NB4 (cell line): ENCODE data around the gene GPRIN3.

Experiments
- DNase-seq: peaks from one replicate; pipeline ENCODE4 v3.0.0; 2010; ENCODE audit warnings: low read depth
- H3K4me3 ChIP-seq: one replicate; pipeline ENCODE4 v1.5.1; 2011; ENCODE audit warnings: mild to moderate bottlenecking, low read depth, low read length, moderate library complexity
- CTCF ChIP-seq: IDR thresholded peaks from one replicate; pipeline ENCODE4 v1.5.1; 2012; ENCODE audit warnings: low read depth, low read length
- MAX ChIP-seq: IDR thresholded peaks from 2 replicates; pipeline ENCODE4 v1.6.1; 2011; ENCODE audit warnings: low read depth, low read length
- MYC ChIP-seq: IDR thresholded peaks from 2 replicates; pipeline ENCODE4 v1.6.1; 2011; ENCODE audit warnings: low read depth, low read length
- POLR2A ChIP-seq: IDR thresholded peaks from 2 replicates; pipeline ENCODE4 v1.6.1; 2011; ENCODE audit warnings: mild to moderate bottlenecking; ENCODE audit not compliant: insufficient read length; ENCODE audit errors: extremely low read depth

The GPRIN3 gene

GRCh38 chr4:89266128-89266527 lies 41.5 kb downstream of the GPRIN3 start:
- no peak for DNase-seq
- no peak overlapping the region for H3K4me3 ChIP-seq
- TF ChIP-seq MYC (no peak), MAX (no peak), CTCF (no peak), POLR2A (no peak)

- H3K4me3 ChIP-seq, result no peak overlapping the region
- no peak for DNase-seq
- TF ChIP-seq POLR2A (no peak), CTCF (no peak), MYC (no peak), MAX (no peak)
Observed at GRCh38 chr4:89263265-89263664, 44.3 kb downstream of the GPRIN3 start.

- TF ChIP-seq MYC, result no peak
- TF ChIP-seq MAX, result no peak
- TF ChIP-seq POLR2A, result no peak
- no peak for TF ChIP-seq CTCF
- no peak for DNase-seq
- H3K4me3 ChIP-seq, result no peak overlapping the region
Observed at GRCh38 chr4:89259301-89260028, 48.1 kb downstream of the GPRIN3 start.

- no peak overlapping the region for H3K4me3 ChIP-seq
- no peak for TF ChIP-seq MAX
- no peak for TF ChIP-seq CTCF
- TF ChIP-seq MYC, result no peak
- no peak for TF ChIP-seq POLR2A
Observed at GRCh38 chr4:89258506-89258905, 49.1 kb downstream of the GPRIN3 start.

GRCh38 chr4:89257376-89257775 lies 50.2 kb downstream of the GPRIN3 start:
- DNase-seq, result no peak
- TF ChIP-seq MAX (no peak), CTCF (no peak), POLR2A (no peak), MYC (no peak)

More at GRCh38 chr4:89258506-89258905, 49.1 kb downstream of the GPRIN3 start:
- DNase-seq, result no peak

More at GRCh38 chr4:89257376-89257775, 50.2 kb downstream of the GPRIN3 start:
- H3K4me3 ChIP-seq, result no peak overlapping the region
